Breast epithelium (tissue), 3 donors: Measurements from ENCODE around the gene NGB.

ENCODE experiments used
- CTCF ChIP-seq, 3 donors: fragments of 450-650 bp; IDR thresholded peaks; one replicate each; pipeline ENCODE4 v1.5.1; 2016 to 2017; ENCODE audit warnings: antibody characterized with exemption in 3 of 3, mild to moderate bottlenecking in 3 of 3, moderate library complexity in 3 of 3
- POLR2AphosphoS5 ChIP-seq, 3 donors: sonication (generic); formaldehyde crosslinking; IDR thresholded peaks; one replicate each; pipeline ENCODE4 v1.6.1; 2017; ENCODE audit warnings: antibody characterized with exemption in 3 of 3

GRCh38 chr14:77266336-77266735, 4.7 kb downstream of the NGB start:
- TF ChIP-seq POLR2AphosphoS5 (IDR thresholded peaks at IDR 0.05) (no peak), CTCF (IDR thresholded peaks at IDR 0.05) (no peak)
